PC-9 (cell line): ENCODE measurements around the gene TMEM203. TPM values are rescaled to one million over a fixed set of nuclear protein-coding genes. Genes with fewer than 3 reads are reported as not detected.

Source experiments
- BruUV-seq: library from RNA; stranded (reverse); fragments of 400-500 nt; replicated peaks from 2 replicates; lab custom pipeline; 2021; lab: Mats Ljungman, UMichigan
- CTCF ChIA-PET: fragments of 300-600 bp; sonication (Branson Sonifier 250); formaldehyde crosslinking; loops from one replicate; lab custom pipeline; 2022; ENCODE audit warnings: antibody characterized with exemption; lab: Charles Lee
- POLR2A ChIA-PET: fragments of 300-600 bp; sonication (Branson Sonifier 250); formaldehyde crosslinking; loops from one replicate; lab custom pipeline; 2022; ENCODE audit warnings: antibody characterized with exemption; ENCODE audit not compliant: unreplicated experiment; lab: Charles Lee
- DNase-seq, 2 experiments: peaks; one replicate each; pipeline versions ENCODE4 v3.0.0 to v3.0.0-alpha.2; 2015 to 2022; ENCODE audit warnings: mixed read lengths in 1 of 2
- H2AFZ ChIP-seq: fragments of 200-600 bp; sonication (generic); 2 replicates; pipeline ENCODE4 v1.8.1; 2017; ENCODE audit warnings: antibody characterized with exemption
- H3F3A ChIP-seq: fragments of 200-600 bp; sonication (generic); 2 replicates; pipeline ENCODE4 v1.8.1; 2017; ENCODE audit warnings: antibody characterized with exemption, mild to moderate bottlenecking, low read depth; ENCODE audit not compliant: insufficient read depth
- H3K27ac ChIP-seq: fragments of 200-600 bp; sonication (generic); 2 replicates; pipeline ENCODE4 v1.6.1; 2016; ENCODE audit warnings: mixed run types
- H3K27me3 ChIP-seq: fragments of 200-600 bp; sonication (generic); 2 replicates; pipeline ENCODE4 v1.6.1; 2016; ENCODE audit warnings: low read depth, mixed run types; ENCODE audit not compliant: insufficient read depth
- H3K36me3 ChIP-seq: fragments of 200-600 bp; sonication (generic); 2 replicates; pipeline ENCODE4 v1.6.1; 2016; ENCODE audit warnings: low read depth, mixed run types
- H3K4me1 ChIP-seq: fragments of 200-600 bp; sonication (generic); replicated peaks from 2 replicates; pipeline ENCODE4 v1.6.1; 2016; ENCODE audit warnings: mixed run types; ENCODE audit not compliant: insufficient read depth
- H3K4me2 ChIP-seq: fragments of 200-600 bp; sonication (generic); 2 replicates; pipeline ENCODE4 v1.6.1; 2017; ENCODE audit warnings: mixed run types
- H3K4me3 ChIP-seq: fragments of 200-600 bp; sonication (generic); 2 replicates; pipeline ENCODE4 v1.6.1; 2016; ENCODE audit warnings: mixed run types
- H3K79me2 ChIP-seq: fragments of 200-600 bp; sonication (generic); 2 replicates; pipeline ENCODE4 v1.6.1; 2017; ENCODE audit warnings: low read depth, mixed run types
- H3K9me2 ChIP-seq: fragments of 200-600 bp; sonication (generic); 2 replicates; pipeline ENCODE4 v1.8.1; 2017; ENCODE audit warnings: mild to moderate bottlenecking; ENCODE audit not compliant: insufficient read depth
- H3K9me3 ChIP-seq: fragments of 200-600 bp; sonication (generic); 2 replicates; pipeline ENCODE4 v1.8.1; 2016; ENCODE audit warnings: low read depth; ENCODE audit not compliant: insufficient read depth
- H4K20me1 ChIP-seq: fragments of 200-600 bp; sonication (generic); 2 replicates; pipeline ENCODE4 v1.8.1; 2017; ENCODE audit not compliant: insufficient read depth
- EZH2 ChIP-seq: fragments of 200-600 bp; sonication (generic); IDR thresholded peaks from 2 replicates; pipeline ENCODE4 v1.8.0; 2017; ENCODE audit warnings: antibody characterized with exemption, low read depth
- intact Hi-C: fragments of 100-400 bp; cut with micrococcal nuclease; formaldehyde crosslinking; loops from one replicate; pipeline ENCODE4 v1.10.0; 2022; ENCODE audit not compliant: unreplicated experiment
- total RNA-seq: library from RNA; stranded (reverse); gene quantifications from 2 replicates; pipeline ENCODE4 v1.2.3, GENCODE V29; 2021
- TF ChIP-seq, protein P1 (sequence below): fragments of 200-600 bp; sonication (generic); conservative IDR thresholded peaks from 2 replicates; pipeline ENCODE4 v1.6.1; 2017; ENCODE audit warnings: mixed run types, antibody characterized with exemption, mild to moderate bottlenecking, moderate library complexity

Gene TMEM203
- total RNA-seq, 1 experiment from 2014 or later = 45.5 TPM

DNA sequence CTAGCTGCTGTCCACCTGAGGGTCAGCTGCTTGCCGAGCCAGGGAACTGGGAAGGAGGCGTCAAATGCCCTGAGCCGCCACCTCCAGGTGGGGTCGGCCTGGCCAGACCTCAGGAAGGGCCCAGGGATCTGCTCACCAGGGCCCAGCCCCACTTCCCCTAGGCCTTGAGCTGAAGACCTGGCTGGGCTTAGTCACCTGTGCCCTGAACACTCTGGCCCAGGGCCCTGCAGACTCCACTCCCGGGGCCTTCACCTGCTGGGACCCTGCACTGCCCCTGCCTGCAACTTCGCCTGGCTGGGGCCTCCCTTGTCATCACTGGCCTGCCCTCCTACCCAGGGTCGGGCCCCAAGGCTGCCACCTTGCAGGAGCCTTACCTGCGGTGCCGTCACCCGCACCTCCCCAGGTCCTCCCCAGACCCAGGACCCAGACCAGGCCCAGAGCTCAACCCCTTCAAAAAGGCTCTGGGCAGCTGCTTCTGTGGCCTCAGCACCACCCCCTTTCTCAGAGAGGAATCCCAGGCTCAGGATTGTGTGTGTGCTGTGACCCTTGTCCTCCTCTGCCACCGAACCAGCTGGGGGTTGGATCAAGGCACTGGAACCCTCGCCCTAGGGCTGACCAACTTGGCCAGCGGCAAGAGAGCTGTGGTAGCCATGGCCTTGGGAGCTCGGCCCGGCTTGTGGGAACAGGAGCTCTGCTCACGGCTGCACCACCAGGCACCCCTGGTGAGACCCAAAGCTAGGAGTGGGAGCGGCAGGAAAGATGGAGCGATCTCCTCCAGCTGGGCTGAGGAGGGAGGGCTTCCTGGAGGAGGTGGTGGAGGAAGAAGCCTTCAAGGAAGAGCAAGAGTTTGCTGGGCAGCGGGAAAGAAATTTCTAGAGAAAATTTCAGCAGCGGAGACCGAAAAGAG, 48.5 kb upstream of the TMEM203 start:
- H4K20me1 ChIP-seq = peaks cover 7% of the 10 kb centered on the region; the same call in 1 of the 2 replicates
- H3K36me3 ChIP-seq = no peaks in the 10 kb centered on the region
- H3K9me3 ChIP-seq = no peaks in the 10 kb centered on the region
- TF ChIP-seq, protein P1, sequence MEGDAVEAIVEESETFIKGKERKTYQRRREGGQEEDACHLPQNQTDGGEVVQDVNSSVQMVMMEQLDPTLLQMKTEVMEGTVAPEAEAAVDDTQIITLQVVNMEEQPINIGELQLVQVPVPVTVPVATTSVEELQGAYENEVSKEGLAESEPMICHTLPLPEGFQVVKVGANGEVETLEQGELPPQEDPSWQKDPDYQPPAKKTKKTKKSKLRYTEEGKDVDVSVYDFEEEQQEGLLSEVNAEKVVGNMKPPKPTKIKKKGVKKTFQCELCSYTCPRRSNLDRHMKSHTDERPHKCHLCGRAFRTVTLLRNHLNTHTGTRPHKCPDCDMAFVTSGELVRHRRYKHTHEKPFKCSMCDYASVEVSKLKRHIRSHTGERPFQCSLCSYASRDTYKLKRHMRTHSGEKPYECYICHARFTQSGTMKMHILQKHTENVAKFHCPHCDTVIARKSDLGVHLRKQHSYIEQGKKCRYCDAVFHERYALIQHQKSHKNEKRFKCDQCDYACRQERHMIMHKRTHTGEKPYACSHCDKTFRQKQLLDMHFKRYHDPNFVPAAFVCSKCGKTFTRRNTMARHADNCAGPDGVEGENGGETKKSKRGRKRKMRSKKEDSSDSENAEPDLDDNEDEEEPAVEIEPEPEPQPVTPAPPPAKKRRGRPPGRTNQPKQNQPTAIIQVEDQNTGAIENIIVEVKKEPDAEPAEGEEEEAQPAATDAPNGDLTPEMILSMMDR = no peak
- TF ChIP-seq EZH2 = no peak
- H3K27me3 ChIP-seq = no peaks in the 10 kb centered on the region
- intact Hi-C loops = no loop called here
- H3K4me1 ChIP-seq = peaks cover 22% of the 10 kb centered on the region
- H3K4me2 ChIP-seq = peak overlapping the region; percentile 99
- peak overlapping the region; percentile 99 for H2AFZ ChIP-seq
- no peaks in the 10 kb centered on the region for H3K9me2 ChIP-seq
- ChIA-PET CTCF (interaction anchor here (0.5 to 2.0 kb wide), 3 partner anchors 17 to 169 kb away, joined by 4 to 13 read pairs (median 5); partner anchors contain the start of gene NOXA1), POLR2A (interaction anchor here (0.5 to 2.4 kb wide), 8 partner anchors 10 to 139 kb away, joined by 3 to 19 read pairs (median 6); partner anchors contain the start of gene TUBB4B)
- peaks cover 13% of the 10 kb centered on the region; the same call in 1 of the 2 replicates for H3F3A ChIP-seq
- no peak for DNase-seq
- peaks cover 20% of the 10 kb centered on the region for H3K79me2 ChIP-seq
- H3K27ac ChIP-seq = no peak overlapping the region
- H3K4me3 ChIP-seq = peak overlapping the region; percentile 92
- BruUV-seq = no TSS peak

- ChIA-PET POLR2A (interaction anchor here (0.7 kb wide), 1 partner anchor 9 kb away, joined by 3 read pairs; no protein-coding TSS in a partner anchor), CTCF (interaction anchor here (2.0 kb wide), 1 partner anchor 16 kb away, joined by 13 read pairs; no protein-coding TSS in a partner anchor)
- BruUV-seq = no TSS peak
- Histone ChIP-seq H3K27me3 (no peaks in the 10 kb centered on the region), H3K9me3 (no peaks in the 10 kb centered on the region), H3K79me2 (peaks cover 20% of the 10 kb centered on the region), H3K9me2 (no peaks in the 10 kb centered on the region), H4K20me1 (peaks cover 7% of the 10 kb centered on the region; the same call in 1 of the 2 replicates), H3K4me1 (peaks cover 22% of the 10 kb centered on the region), H3K27ac (no peak overlapping the region), H3F3A (peaks cover 10% of the 10 kb centered on the region; the same call in 1 of the 2 replicates), H3K36me3 (no peaks in the 10 kb centered on the region), H3K4me3 (no peak overlapping the region), H3K4me2 (no peak overlapping the region), H2AFZ (no peak overlapping the region)
- intact Hi-C loops = no loop called here
- TF ChIP-seq EZH2 = no peak
- TF ChIP-seq, protein P1 = no peak
- DNase-seq = peak in 1 of 2 experiments; percentile 68
Measured at GRCh38 chr9:137252555-137253506, 47.4 kb upstream of the TMEM203 start.
